ENCODE results near the gene KRT37.
"Not testable (repeated sequence)": the region's sequence is repeated elsewhere in the genome, so short reads cannot be mapped to it uniquely, and the experiment has no call there.

Gene KRT37

GRCh38 chr17:41428591-41429291, 4.4 kb upstream of the KRT37 start:
- TF ChIP-seq, protein P1, sequence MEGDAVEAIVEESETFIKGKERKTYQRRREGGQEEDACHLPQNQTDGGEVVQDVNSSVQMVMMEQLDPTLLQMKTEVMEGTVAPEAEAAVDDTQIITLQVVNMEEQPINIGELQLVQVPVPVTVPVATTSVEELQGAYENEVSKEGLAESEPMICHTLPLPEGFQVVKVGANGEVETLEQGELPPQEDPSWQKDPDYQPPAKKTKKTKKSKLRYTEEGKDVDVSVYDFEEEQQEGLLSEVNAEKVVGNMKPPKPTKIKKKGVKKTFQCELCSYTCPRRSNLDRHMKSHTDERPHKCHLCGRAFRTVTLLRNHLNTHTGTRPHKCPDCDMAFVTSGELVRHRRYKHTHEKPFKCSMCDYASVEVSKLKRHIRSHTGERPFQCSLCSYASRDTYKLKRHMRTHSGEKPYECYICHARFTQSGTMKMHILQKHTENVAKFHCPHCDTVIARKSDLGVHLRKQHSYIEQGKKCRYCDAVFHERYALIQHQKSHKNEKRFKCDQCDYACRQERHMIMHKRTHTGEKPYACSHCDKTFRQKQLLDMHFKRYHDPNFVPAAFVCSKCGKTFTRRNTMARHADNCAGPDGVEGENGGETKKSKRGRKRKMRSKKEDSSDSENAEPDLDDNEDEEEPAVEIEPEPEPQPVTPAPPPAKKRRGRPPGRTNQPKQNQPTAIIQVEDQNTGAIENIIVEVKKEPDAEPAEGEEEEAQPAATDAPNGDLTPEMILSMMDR (IDR thresholded peaks at IDR 0.05; ENCODE audit: low read depth, low read length), result no peak
- H3K4me3 ChIP-seq (ENCODE audit: low read depth, low read length), result no peak overlapping the region

DNA sequence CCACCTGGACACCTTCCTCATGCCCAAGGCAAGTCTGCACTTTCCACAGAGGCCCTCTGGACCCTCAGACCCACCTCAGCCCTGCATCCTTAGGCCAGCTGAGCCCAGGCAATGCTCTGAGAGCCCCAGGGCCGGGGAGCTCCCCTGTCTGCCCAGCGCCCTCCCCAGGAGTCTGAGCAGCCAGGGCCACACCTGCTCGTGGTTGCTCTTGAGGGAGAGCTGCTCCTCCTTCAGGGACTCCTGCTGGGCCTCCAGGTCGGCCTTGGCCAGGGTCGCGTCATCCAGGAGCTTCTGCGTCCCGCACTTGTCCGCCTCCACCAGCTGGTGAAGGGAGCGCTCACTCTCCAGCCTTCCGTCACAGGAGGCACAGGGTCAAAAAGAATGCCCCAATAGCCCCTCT, 1.8 kb downstream of the KRT37 start:
- H3K4me3 ChIP-seq (ENCODE audit: low read depth, low read length), result not testable (repeated sequence)

GRCh38 chr17:41421617-41422016, 2.8 kb downstream of the KRT37 start:
- TF ChIP-seq, protein P1 (IDR thresholded peaks at IDR 0.05; ENCODE audit: low read depth, low read length), result no peak
- H3K4me3 ChIP-seq (ENCODE audit: low read depth, low read length), result no peak overlapping the region

GRCh38 chr17:41421116-41421515, 3.3 kb downstream of the KRT37 start:
- TF ChIP-seq, protein P1 (IDR thresholded peaks at IDR 0.05; ENCODE audit: low read depth, low read length), result no peak

DNA sequence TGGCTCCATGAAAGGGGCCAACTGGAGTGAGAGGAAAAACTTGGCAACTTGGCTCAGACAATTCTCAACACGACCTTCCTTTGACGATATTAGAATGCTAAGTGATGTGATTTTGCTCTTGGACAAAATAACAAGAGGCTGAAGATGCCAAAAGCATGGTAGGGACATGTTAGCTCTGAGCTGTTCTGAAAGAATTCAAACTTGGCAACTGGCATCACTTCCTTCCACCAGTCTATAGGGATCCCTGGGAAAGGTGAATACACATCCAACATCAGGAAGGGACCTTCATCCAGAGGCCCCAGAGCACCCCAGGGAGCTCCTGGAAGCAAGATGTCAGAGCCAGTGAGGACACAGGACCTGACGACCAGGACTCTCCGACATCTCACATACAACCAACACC, 4.3 kb downstream of the KRT37 start:
- TF ChIP-seq, protein P1 (IDR thresholded peaks at IDR 0.05; ENCODE audit: low read depth, low read length), result no peak
- no peak overlapping the region for H3K4me3 ChIP-seq (ENCODE audit: low read depth, low read length)

More at GRCh38 chr17:41421116-41421515, 3.3 kb downstream of the KRT37 start:
- H3K4me3 ChIP-seq (ENCODE audit: low read depth, low read length), result no peak overlapping the region

DNA sequence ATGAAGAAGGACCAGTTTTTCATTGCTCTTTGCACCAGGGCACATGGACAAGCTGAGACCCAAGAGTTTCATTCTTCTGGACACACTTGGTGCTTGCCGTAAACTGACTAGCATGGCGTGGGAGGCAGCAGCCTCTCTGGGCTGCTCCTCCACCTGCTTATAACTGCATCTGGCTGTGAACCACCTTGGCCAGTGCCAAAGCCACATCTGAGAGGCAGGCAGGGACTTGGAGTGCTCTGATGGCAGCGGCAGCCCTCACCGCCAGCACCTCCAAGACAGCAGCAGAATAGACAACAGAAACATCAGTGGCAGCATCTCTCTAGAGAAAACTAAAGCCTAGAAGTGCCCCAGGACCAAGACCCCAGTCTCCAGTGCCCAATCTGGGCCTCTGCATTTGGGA, 4.7 kb downstream of the KRT37 start:
- TF ChIP-seq, protein P1 (IDR thresholded peaks at IDR 0.05; ENCODE audit: low read depth, low read length), result no peak
- H3K4me3 ChIP-seq (ENCODE audit: low read depth, low read length), result no peak overlapping the region

DNA sequence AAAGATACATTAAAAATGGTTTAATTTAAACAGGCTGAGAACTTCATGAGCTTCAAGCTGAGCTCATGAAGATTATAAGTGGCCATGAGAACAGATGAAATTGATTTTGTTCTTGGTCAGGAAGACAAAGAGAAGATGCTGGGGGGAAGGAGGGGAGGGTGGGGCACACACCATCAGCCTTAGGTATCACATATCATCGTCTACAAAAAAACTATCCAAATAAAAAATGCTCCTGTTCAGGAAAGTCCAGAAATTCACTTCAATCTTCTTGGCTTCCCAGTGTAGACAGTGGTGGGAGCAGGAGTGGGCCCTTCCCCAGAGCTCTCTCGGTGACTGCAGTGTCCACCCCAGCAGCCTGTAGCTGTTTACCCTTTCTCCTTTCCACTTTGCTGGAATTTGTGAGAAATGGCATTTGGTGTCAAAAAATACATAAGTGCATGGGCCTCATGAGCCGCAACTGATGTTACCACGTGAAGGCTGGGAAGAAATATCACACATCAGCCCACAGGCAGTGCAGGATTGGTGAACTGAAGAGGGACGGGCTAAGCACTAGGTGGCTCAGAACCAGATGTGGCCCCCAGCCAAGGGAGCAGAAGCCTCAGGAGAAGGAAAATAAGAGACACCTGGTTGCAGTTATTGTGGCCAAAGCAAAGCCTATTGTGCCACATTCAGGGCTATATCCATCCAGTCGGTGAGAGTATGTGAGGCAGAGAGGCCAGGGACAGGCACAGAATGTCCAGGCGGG, 6.1 kb downstream of the KRT37 start:
- H3K4me3 ChIP-seq (ENCODE audit: low read depth, low read length), result no peak overlapping the region
- TF ChIP-seq, protein P1 (IDR thresholded peaks at IDR 0.05; ENCODE audit: low read depth, low read length), result no peak
